PFSK-1 (cell line): ENCODE measurements around the gene PANK1.

Experiments
- POLR2AphosphoS5 ChIP-seq: IDR thresholded peaks from 2 replicates; pipeline ENCODE4 v1.6.1; 2012; ENCODE audit warnings: low read depth, mild to moderate bottlenecking, control low read depth, low read length, moderate library complexity
- REST ChIP-seq, 2 experiments: IDR thresholded peaks; 2 replicates each; pipeline versions ENCODE4 v1.6.1 to v1.8.0; 2011 to 2012; ENCODE audit warnings: low read depth in 2 of 2, low read length in 2 of 2, control low read depth in 1 of 2, inconsistent platforms in 1 of 2, mild to moderate bottlenecking in 1 of 2, moderate library complexity in 1 of 2; ENCODE audit not compliant: insufficient read depth in 1 of 2
- TAF1 ChIP-seq: IDR thresholded peaks from 2 replicates; pipeline ENCODE4 v1.6.1; 2012; ENCODE audit warnings: low read length, control low read depth, borderline replicate concordance; ENCODE audit not compliant: insufficient read depth

- no peak for TF ChIP-seq POLR2AphosphoS5
- no peak for TF ChIP-seq TAF1
- TF ChIP-seq REST (IDR thresholded peaks at IDR 0.05; ENCODE audit: insufficient read depth in 1 of 2, low read depth in 2 of 2, low read length in 2 of 2): no peak
These were observed 88.4 kb downstream of the PANK1 start for GRCh38 chr10:89556600-89556999.
